GM12892 (cell line): Measurements from ENCODE around the gene ELK4.

ENCODE experiments used
- DNase-seq: peaks from one replicate; pipeline ENCODE4 v3.0.0; 2011; ENCODE audit not compliant: insufficient read length
- FAIRE-seq: peaks from 2 replicates; lab custom pipeline; 2011; peaks lifted over from hg19 to GRCh38; lab: Jason Lieb, UNC
- POLR2A ChIP-seq: IDR thresholded peaks from 2 replicates; pipeline ENCODE4 v1.6.1; 2011; ENCODE audit warnings: low read depth, low read length, control low read depth
- POLR2AphosphoS5 ChIP-seq: IDR thresholded peaks from 2 replicates; pipeline ENCODE4 v1.6.1; 2011; ENCODE audit warnings: low read depth, low read length, control low read depth
- TAF1 ChIP-seq: IDR thresholded peaks from 2 replicates; pipeline ENCODE4 v1.6.1; 2011; ENCODE audit warnings: low read depth, mild to moderate bottlenecking, control low read depth, low read length, borderline replicate concordance

The ELK4 gene

GRCh38 chr1:205590777-205591513 lies 40.9 kb downstream of the ELK4 start:
- TF ChIP-seq TAF1, result no peak
- no peak for TF ChIP-seq POLR2A
- TF ChIP-seq POLR2AphosphoS5, result no peak
- DNase-seq (no peak), FAIRE-seq (no peak)

DNA sequence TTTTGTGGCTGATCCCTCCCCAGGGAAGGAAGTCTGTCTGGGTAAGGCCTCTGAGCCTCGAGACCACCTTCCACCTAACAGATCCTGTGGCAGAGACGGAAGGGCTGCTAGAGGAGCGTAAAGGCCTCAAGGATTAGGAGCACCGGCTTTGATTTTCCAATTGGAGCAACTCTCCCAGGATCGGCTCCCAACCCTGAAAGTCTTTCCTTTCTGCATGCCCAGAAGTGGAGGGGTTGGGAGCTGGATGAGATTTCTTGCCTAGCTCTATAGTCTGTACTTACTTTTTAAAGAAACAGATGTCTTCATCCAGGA lies 41.4 kb downstream of the ELK4 start:
- TF ChIP-seq POLR2A, result no peak
- no peak for FAIRE-seq

GRCh38 chr1:205589618-205590456 lies 42.0 kb downstream of the ELK4 start:
- FAIRE-seq, result no peak
- TF ChIP-seq POLR2A (no peak), POLR2AphosphoS5 (no peak), TAF1 (no peak)
- no peak for DNase-seq

More for the DNA sequence above, 41.4 kb downstream of the ELK4 start:
- DNase-seq, result no peak

DNA sequence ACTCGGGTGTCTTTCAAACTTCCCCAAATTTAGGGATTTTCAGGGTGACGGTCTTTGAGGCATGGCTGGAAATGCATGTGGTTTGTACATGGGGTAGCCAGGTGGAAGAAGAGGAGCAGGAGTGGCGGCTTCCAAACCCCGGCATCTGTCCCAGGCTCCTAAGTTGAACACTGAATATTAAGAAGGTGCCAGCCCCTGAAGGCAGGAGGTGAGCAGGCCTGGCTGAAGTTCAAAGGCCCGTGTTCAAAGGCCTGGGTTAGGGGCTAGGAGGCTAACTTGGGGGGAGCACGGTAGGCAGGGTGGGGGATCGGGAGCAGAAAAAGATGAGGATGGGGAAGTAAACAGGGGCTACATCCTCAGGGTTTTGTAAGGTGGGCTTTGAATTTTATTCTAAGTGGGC lies 42.8 kb downstream of the ELK4 start:
- TF ChIP-seq POLR2A, result no peak
- TF ChIP-seq POLR2AphosphoS5, result no peak
- TF ChIP-seq TAF1, result no peak
- FAIRE-seq (no peak), DNase-seq (no peak)

DNA sequence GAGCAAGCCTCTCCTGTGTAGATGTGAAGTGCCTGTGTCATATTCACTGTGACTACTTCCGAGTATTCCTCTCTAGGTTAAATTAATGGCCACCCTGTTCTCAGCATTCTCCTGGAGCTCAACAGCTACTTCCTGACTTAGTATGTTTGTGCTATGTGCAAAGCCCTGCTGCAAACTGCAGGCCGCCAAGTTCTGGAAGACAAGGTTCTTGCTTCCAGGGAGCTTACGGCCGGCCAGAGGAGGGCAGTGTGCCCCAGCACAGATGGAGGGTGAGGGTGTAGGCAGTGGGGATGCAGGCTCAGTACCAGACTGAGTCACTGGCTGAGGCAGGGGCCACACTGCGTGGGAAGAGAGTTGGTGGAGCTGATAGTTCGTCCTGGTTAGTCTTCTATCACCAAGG lies 43.2 kb downstream of the ELK4 start:
- FAIRE-seq (no peak), DNase-seq (no peak)
- TF ChIP-seq TAF1 (no peak), POLR2AphosphoS5 (no peak), POLR2A (no peak)

- TF ChIP-seq TAF1 (no peak), POLR2A (no peak), POLR2AphosphoS5 (no peak)
- FAIRE-seq, result no peak
- no peak for DNase-seq
Observed at GRCh38 chr1:205587581-205587980, 44.2 kb downstream of the ELK4 start.

DNA sequence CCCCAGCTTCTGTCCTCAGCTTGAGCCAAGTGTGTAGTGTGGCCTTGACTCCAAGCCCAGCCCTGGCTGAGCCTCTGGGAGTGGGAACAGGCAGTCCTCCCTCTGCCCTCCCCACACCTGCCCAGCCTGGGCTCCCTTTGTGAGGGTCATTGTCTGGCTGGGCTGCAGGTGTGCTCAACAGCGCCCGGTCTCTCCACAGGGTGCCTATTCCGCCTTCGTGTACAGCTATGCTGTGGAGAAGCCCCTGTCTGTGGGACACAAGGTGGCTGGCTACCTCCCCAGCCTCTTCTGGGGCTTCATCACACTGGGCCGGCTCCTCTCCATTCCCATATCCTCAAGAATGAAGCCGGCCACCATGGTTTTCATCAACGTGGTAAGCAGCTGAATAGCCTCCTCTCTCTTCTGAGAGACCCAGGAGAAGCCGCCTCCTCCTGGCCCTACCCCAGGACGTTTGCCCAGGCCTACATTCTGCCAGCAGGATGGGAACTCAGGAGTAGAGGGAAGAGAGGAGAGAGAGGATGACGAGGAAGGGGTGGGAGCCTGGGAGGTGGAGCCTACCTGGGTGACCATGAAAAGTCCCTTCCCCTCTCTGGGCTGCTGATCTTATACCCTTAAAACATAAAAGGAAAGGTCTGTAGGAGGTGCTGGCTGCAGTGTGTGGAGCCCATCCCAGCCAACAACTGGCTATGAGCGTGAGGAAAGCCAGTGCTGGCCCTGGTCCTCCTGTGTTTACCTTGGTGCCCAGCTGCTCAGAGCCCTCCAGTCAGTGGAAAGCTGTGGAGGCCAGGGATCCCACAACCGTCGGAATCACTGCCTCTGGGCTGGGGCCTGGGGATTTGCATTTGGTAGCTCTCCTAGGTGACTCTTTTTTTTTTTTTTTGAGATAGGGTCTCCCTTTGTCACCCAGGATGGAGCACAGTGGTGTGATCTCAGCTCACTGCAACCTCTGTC lies 45.7 kb downstream of the ELK4 start:
- DNase-seq (no peak), FAIRE-seq (no peak)
- TF ChIP-seq POLR2A, result no peak
- no peak for TF ChIP-seq TAF1
- TF ChIP-seq POLR2AphosphoS5, result no peak

DNA sequence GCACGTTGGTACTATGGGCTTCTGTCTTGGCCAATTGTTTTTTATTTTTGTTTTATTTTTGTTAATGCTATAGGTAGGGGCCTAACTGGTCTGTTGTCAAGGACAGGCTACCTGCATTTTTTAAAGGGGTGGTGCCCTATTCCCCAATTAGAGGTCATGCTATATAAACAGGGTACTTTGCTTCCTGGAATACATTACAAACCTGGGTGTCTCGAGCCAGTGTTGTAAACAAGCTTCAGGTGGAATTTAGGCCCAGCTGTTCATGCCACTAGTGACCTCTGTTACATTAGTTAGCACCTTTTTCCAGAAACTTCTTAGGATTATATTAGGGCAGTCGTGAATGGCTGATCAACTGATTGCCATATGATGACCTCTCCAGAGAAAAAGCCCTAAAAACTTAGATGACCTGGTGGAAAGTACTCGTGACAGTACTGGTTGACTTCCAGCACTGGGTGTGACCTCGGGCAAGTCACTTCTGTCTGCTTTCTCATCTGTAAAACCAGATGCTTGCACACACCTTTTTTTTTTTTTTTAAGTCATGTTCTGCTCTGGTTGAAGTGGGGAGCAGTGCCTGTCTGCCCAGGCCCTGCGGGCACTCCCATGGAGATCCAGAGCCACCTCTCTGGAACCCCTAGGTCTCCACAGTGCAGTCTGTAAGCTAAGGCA lies 46.5 kb downstream of the ELK4 start:
- TF ChIP-seq TAF1, result no peak
- TF ChIP-seq POLR2AphosphoS5, result no peak
- TF ChIP-seq POLR2A, result no peak
- no peak for DNase-seq
- FAIRE-seq, result no peak

GRCh38 chr1:205584732-205585131 lies 47.1 kb downstream of the ELK4 start:
- TF ChIP-seq POLR2A, result no peak
- TF ChIP-seq POLR2AphosphoS5, result no peak
- TF ChIP-seq TAF1, result no peak
- no peak for DNase-seq
- no peak for FAIRE-seq

GRCh38 chr1:205583461-205584130 lies 48.2 kb downstream of the ELK4 start:
- DNase-seq (no peak), FAIRE-seq (no peak)
- TF ChIP-seq POLR2AphosphoS5, result no peak
- no peak for TF ChIP-seq POLR2A
- no peak for TF ChIP-seq TAF1
